Lower leg skin (tissue), 3 donors: ENCODE results near the gene ADGRA1.

Source experiments
- CTCF ChIP-seq, 3 donors: fragments of 450-650 bp; IDR thresholded peaks; one replicate each; pipeline ENCODE4 v1.5.1; 2016; ENCODE audit warnings: antibody characterized with exemption in 3 of 3, mild to moderate bottlenecking in 3 of 3, moderate library complexity in 2 of 3
- POLR2A ChIP-seq, 2 donors: fragments of 450-650 bp; IDR thresholded peaks; one replicate each; pipeline ENCODE4 v1.6.1; 2016 to 2017; ENCODE audit warnings: antibody characterized with exemption in 2 of 2, mild to moderate bottlenecking in 1 of 2, moderate library complexity in 1 of 2

- no peak for TF ChIP-seq CTCF (IDR thresholded peaks at IDR 0.05)
- TF ChIP-seq POLR2A (IDR thresholded peaks at IDR 0.05), result no peak
Measured at GRCh38 chr10:133125901-133126300, 38.2 kb downstream of the ADGRA1 start.
